ENCODE results near the gene BCL7C.
A peak's percentile ranks its signal among the peaks of the same experiment; 100 is the strongest.
"Not testable (repeated sequence)": the region's sequence is repeated elsewhere in the genome, so short reads cannot be mapped to it uniquely, and the experiment has no call there.

BCL7C gene

DNA sequence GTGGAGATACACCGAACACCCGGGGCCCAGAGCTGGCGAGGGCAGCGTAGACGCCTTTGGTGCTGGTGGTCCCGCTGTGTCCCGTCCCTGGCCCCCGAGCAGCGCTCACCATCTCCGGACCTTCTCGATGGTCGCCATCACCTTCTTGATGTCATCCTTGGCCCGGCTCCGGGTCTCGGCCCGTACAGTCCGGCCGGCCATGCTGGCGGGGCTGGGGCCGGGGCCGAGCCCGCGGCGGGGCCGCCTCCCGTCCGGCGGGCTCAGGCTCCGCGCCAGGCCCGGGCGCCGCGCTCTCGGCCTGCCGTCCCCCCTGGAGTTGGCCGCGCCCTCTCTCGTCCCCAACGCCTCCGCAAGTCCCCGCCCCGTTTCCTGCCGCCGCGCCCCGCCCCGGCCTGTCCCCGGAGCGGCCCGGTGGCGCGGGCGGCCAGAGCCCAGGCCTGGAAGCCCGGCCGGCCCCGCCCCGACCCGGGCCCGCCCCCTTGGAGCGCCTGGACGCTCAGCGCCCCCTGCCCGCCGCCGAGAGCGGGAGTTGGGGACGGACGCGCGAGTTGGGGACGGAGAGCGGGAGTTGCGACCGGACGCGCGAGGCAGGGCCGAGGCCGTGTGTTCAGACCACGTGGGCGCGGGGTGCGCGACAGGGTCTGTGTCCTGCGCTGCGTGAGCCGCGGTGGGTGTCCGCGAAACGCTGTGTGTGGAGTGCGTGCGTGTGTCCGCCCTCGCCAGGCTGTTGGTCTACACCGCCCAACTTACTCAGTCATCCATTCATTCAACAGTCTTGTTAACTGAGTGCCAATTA is at the start of gene BCL7C:
Gene BCL7C, minus strand, starts transcription at position 334 of the 796 bp plus-strand sequence. Its CDS starts 133 bp downstream, at position 201.
- H3K27ac ChIP-seq: peak within 1 kb of the TSS; percentile 94
- TF ChIP-seq, protein P1, sequence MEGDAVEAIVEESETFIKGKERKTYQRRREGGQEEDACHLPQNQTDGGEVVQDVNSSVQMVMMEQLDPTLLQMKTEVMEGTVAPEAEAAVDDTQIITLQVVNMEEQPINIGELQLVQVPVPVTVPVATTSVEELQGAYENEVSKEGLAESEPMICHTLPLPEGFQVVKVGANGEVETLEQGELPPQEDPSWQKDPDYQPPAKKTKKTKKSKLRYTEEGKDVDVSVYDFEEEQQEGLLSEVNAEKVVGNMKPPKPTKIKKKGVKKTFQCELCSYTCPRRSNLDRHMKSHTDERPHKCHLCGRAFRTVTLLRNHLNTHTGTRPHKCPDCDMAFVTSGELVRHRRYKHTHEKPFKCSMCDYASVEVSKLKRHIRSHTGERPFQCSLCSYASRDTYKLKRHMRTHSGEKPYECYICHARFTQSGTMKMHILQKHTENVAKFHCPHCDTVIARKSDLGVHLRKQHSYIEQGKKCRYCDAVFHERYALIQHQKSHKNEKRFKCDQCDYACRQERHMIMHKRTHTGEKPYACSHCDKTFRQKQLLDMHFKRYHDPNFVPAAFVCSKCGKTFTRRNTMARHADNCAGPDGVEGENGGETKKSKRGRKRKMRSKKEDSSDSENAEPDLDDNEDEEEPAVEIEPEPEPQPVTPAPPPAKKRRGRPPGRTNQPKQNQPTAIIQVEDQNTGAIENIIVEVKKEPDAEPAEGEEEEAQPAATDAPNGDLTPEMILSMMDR (IDR thresholded peaks at IDR 0.05): peak; percentile 82
- no peak for TF ChIP-seq ZFX (IDR thresholded peaks at IDR 0.05; ENCODE audit: borderline replicate concordance)

DNA sequence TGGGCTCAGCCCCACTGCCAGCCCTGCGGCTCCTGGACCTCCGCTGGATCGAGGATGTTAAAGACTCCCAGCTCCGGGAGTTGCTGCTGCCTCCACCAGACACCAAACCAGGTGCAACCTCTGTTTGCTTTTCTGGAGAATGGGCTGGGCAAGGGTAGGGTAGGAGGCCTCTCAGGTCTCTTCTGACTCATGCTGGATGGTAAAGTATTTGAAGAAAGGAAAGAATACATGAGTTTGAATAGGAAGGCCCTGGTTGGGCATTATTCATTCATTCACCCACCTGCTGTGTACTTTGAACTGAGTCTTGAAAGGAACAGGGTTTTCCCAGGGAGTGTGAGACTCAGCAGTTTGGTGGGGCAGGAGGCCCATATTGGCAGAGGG is 48.5 kb upstream of the BCL7C start:
- H3K27ac ChIP-seq: no peak overlapping the region
- TF ChIP-seq, protein P1 (IDR thresholded peaks at IDR 0.05): no peak
- no peak for TF ChIP-seq ZFX (IDR thresholded peaks at IDR 0.05; ENCODE audit: borderline replicate concordance)

DNA sequence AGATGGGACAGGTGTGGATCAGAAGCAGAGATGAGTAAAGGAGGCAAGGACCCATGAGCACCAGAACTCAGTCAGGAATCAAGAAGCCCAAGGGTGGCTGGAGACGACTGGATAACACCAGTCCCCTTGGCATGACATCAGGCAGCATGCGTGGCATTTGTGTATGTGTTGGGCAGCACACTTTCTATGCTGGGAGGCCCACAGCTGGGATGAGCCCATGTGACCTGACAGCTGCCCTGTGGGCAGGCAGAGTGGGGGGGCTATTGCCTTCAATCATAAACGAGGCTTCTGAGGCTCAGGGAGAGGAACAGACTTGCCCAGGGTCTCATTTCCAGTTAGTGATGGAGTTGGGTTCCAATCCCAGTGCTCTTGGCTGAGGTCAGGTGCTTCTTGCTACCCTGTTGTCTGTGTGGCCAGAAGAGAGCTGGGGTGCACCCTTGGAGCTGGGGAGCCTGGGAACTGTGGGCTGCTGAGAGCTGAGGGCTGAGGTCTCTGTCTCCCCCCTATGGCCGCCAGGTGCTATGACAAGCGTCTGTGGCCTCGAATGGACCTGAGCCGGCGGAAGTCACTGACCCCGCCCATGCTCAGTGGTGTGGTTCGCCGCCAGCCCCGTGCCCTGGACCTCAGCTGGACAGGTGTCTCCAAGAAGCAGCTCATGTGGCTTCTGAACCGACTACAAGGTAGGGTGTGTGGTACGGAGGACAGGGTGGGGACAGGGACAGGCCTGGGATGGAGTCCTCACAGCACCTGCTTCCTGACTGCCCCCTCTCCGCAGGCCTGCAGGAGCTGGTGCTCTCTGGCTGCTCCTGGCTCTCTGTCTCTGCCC is 47.9 kb upstream of the BCL7C start:
- no peak overlapping the region for H3K27ac ChIP-seq
- no peak for TF ChIP-seq ZFX (IDR thresholded peaks at IDR 0.05; ENCODE audit: borderline replicate concordance)
- TF ChIP-seq, protein P1 (IDR thresholded peaks at IDR 0.05): peak; percentile 94

DNA sequence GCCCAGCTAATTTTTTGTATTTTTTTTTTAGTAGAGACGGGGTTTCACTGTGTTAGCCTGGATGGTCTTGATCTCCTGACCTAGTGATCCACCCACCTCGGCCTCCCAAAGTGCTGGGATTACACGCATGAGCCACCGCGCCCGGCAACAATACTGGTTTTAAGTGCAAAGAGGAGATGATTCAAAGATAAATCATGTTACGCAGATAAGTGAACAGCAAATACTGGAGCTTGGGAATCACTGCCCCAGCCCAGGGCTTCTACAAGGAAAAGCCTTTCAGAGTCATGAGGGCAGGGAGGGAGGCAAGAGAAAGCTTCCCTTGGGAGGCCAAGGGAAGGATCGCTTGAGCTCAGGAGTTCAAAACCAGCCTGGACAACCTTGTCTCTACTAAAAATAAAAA is 45.7 kb upstream of the BCL7C start:
- H3K27ac ChIP-seq: not testable (repeated sequence)

DNA sequence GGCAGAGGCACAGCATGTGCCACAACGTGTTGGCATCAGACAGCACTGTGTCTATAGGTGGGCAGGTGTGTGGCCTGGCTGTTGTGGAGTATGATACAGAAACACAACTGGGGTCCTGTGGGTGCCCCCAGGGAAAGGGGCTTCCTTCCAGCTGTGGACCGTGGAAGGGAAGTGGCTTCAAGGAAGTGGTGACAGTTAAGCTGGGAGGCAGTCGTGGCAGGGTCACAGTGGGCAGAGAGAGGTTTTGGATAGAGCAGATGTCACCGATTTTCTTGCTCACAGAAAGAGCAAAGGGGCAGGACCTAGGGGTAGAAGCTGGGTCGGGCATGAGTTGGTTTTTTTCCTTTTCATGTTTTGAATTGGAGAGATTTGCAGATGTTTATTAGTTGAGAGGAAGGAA is 43.8 kb upstream of the BCL7C start:
- no peak overlapping the region for H3K27ac ChIP-seq
- TF ChIP-seq, protein P1 (IDR thresholded peaks at IDR 0.05): no peak
- no peak for TF ChIP-seq ZFX (IDR thresholded peaks at IDR 0.05; ENCODE audit: borderline replicate concordance)

DNA sequence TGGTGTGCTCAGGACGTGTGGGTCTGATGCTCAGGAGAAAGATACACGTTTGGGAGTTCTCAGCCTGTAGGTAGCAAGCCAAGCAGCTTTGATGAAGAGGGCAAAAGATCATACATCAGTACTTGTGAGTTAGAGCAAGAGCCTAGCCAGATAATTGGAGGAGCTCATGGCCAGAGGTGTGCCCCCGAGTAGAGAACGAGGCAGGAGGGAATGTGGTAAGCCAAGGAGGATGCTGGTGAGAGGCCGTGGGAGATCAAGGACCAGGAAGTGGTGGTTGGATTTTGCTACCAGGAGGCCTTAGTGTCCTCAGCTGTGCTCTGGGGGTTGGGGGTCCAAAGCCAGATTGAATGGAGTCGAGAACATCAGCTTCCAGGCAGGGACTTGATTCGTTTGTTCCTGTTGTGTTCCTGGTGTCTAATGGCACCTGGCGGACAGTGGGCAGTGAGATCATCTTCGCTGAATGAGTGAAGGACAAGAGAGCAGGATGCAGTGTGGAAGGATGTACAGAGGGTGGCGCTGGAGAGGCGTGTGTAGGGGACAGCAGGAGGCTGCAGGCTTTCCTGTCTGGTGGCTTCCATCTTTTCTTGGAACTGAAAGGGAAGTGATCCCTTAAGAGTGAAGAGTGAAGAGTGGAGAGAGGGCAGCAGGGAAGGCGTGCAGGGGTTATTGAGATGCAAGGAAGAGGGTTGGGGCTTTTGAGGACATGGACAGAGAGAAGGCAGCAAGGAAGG is 41.1 kb upstream of the BCL7C start:
- H3K27ac ChIP-seq: no peak overlapping the region
- TF ChIP-seq ZFX (IDR thresholded peaks at IDR 0.05; ENCODE audit: borderline replicate concordance): no peak
- TF ChIP-seq, protein P1 (IDR thresholded peaks at IDR 0.05): peak; percentile 73

DNA sequence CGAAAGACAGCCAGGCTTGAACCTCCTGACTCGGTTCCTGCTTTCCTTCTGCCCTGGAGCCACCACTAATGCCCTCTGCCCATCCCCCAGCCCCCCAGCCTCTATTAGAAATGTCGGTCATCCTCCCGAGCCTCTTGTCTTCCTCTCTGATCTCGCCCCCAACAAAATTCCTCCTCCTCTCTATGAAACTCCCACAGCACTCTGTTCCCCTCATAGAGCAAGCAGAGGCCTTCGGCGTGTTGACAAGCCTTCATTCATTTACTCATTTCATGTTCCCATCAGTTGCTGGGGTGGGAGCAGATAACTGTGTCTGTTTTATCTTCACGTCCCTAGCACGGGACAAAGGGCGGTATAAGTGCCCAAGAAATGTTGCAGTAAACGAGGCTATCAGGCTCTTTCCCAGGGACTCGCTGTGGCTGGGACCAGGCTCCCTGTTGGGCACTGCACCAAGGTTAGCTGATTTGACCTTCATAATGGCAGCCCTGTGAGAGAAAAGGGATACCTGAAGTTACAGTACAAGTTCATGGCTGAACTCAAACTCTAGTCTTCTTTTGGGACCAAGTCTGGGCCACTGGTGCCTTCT is 37.3 kb upstream of the BCL7C start:
- no peak for TF ChIP-seq ZFX (IDR thresholded peaks at IDR 0.05; ENCODE audit: borderline replicate concordance)
- TF ChIP-seq, protein P1 (IDR thresholded peaks at IDR 0.05): no peak
- no peak overlapping the region for H3K27ac ChIP-seq

Data from 22Rv1 (cell line).